ENCODE measurements around the gene PLXDC2.

PLXDC2 gene

GRCh38 chr10:19937989-19938388 is 121.8 kb downstream of the PLXDC2 start:
- DNase-seq (no peak), ATAC-seq (no peak)

GRCh38 chr10:19941206-19941880 is 125.1 kb downstream of the PLXDC2 start:
- no peak for ATAC-seq
- no peak for DNase-seq

- DNase-seq = no peak
- ATAC-seq = no peak
Measured at GRCh38 chr10:19944911-19945663, 128.9 kb downstream of the PLXDC2 start.

GRCh38 chr10:19946245-19946644 is 130.0 kb downstream of the PLXDC2 start:
- no peak for DNase-seq
- ATAC-seq = no peak

GRCh38 chr10:19946791-19947190 is 130.6 kb downstream of the PLXDC2 start:
- ATAC-seq (no peak), DNase-seq (no peak)

GRCh38 chr10:19947215-19947614 is 131.0 kb downstream of the PLXDC2 start:
- no peak for ATAC-seq
- DNase-seq = no peak

- ATAC-seq (no peak), DNase-seq (no peak)
Measured at GRCh38 chr10:19947656-19948055, 131.4 kb downstream of the PLXDC2 start.

- no peak for DNase-seq
- ATAC-seq = no peak
Measured at GRCh38 chr10:19952224-19953010, 136.2 kb downstream of the PLXDC2 start.

GRCh38 chr10:19954601-19955000 is 138.4 kb downstream of the PLXDC2 start:
- no peak for ATAC-seq
- DNase-seq = no peak

- DNase-seq = no peak
- no peak for ATAC-seq
Measured at GRCh38 chr10:19956516-19957032, 140.3 kb downstream of the PLXDC2 start.

- DNase-seq (no peak), ATAC-seq (no peak)
Measured at GRCh38 chr10:19958787-19959186, 142.6 kb downstream of the PLXDC2 start.

GRCh38 chr10:19961076-19962053 is 145.1 kb downstream of the PLXDC2 start:
- no peak for ATAC-seq
- no peak for DNase-seq

- ATAC-seq (no peak), DNase-seq (no peak)
Measured at GRCh38 chr10:19964625-19965024, 148.4 kb downstream of the PLXDC2 start.

- DNase-seq = no peak
- no peak for ATAC-seq
Measured at GRCh38 chr10:19966751-19967150, 150.5 kb downstream of the PLXDC2 start.

- no peak for ATAC-seq
- DNase-seq = no peak
Measured at GRCh38 chr10:19967981-19968380, 151.7 kb downstream of the PLXDC2 start.

GRCh38 chr10:19968745-19969144 is 152.5 kb downstream of the PLXDC2 start:
- DNase-seq (no peak), ATAC-seq (no peak)

- ATAC-seq (no peak), DNase-seq (no peak)
Measured at GRCh38 chr10:19970256-19970655, 154.0 kb downstream of the PLXDC2 start.

- ATAC-seq = no peak
Measured at GRCh38 chr10:19970717-19971116, 154.5 kb downstream of the PLXDC2 start.

GRCh38 chr10:19971343-19972052 is 155.3 kb downstream of the PLXDC2 start:
- ATAC-seq (no peak), DNase-seq (no peak)

More at GRCh38 chr10:19970717-19971116, 154.5 kb downstream of the PLXDC2 start:
- DNase-seq = no peak

GRCh38 chr10:19974138-19974537 is 157.9 kb downstream of the PLXDC2 start:
- ATAC-seq (no peak), DNase-seq (no peak)

GRCh38 chr10:19974554-19974953 is 158.3 kb downstream of the PLXDC2 start:
- ATAC-seq (no peak), DNase-seq (no peak)
